H1 (cell line): ENCODE measurements around the gene HOXB9. TPM values are rescaled to one million over a fixed set of nuclear protein-coding genes. Genes with fewer than 3 reads are reported as not detected.

Experiments used
- JUN ChIP-seq: IDR thresholded peaks from 2 replicates; pipeline ENCODE4 v1.6.1; 2011; ENCODE audit warnings: low read depth, mild to moderate bottlenecking, improper control_type of control experiment, low read length
- POLR2AphosphoS5 ChIP-seq: IDR thresholded peaks from 2 replicates; pipeline ENCODE4 v1.6.1; 2011; ENCODE audit warnings: low read depth, low read length
- polyA plus RNA-seq, 7 experiments: library from polyadenylated mRNA; depleted of rRNA in 3 of 7; stranded (reverse) in 5 of 7; unstranded in 2 of 7; fragments of >200 nt in 5 of 7; fragments of 200-250 nt in 2 of 7; gene quantifications; 1 replicate in 5 of 7; 2 replicates in 1 of 7; 4 replicates in 1 of 7; pipeline versions ENCODE4 v1.2.1 to v1.2.3, GENCODE V29; 2011 to 2013; ENCODE audit warnings: missing spikeins in 2 of 7, mixed read lengths in 2 of 7
- total RNA-seq: library from RNA; stranded (reverse); fragmentation: NEBNext Ultra II Directional; extraction: Animal tissue kit (Norgen Biotek cat#: 25700); gene quantifications from 2 replicates; pipeline ENCODE4 v1.2.1, GENCODE V29; 2021

HOXB9 gene
- total and polyA plus RNA-seq, 2 of the 8 experiments (the other 6 are each of a cell fraction or from before 2014, with no cell fraction given), result not detected

DNA sequence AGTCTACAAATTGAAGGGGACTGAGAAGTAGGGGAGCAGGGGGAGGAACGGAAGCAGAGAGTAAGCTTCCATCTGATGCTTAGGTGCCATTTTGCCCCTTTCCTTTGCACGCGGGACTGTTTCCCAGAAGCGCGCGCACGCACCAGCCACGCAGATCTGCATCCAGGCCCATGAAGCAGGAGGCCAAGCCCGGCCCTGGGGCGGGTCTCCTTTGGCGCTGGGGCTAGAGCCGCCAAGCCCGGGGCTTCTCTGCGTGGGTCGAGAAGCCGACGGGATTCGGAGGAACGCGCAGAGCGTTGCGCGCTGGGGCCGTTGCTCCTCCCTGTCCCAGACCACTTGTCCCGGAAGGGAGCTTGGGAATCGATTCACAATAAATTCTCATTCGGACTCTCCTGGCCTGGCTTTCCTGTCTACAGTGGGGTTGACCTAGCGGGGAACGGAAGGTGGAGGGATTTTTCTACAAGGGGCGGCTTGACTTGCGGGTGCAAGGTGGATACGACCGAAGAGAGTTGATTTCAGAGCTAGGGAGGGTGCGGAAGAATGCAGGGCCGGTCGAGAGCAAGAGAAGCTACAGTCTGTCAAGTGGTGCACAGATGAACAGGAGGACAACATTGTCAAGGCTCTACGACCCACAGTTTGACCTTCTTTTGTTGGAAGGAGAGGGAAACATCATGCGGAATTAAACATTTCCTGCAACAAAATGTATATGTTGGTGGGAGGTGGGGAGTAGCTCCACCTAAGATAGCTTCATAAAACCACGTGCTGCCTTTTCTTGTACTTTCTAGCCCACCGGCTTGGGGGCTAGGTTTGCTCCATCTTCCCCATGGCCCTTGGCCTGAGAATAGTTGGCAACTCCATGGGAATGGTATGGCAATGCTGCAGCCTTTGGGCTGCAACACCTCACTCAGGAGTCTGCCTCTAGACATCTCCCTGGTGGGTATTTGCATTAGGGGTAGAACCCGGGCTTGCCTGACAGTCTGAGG is 4.5 kb downstream of the HOXB9 start (continued):
- TF ChIP-seq POLR2AphosphoS5, result no peak
- TF ChIP-seq JUN, result no peak
